ENCODE data around the gene ENTR1.
A peak's percentile ranks its signal among the peaks of the same experiment; 100 is the strongest.

Gene ENTR1

GRCh38 chr9:136392538-136393449 lies 17.6 kb downstream of the ENTR1 start:
- Histone ChIP-seq H3K36me3 (ENCODE audit: control insufficient read depth in 2 of 2, insufficient read depth in 1 of 2, low read length in 2 of 2) (peaks cover 14 to 92% of the 10 kb centered on the region in 2 experiments), H3K27ac (ENCODE audit: extremely low read depth, low read depth, low read length) (no peak overlapping the region), H3K4me1 (ENCODE audit: control insufficient read depth, insufficient read depth, low read length) (no peaks in the 10 kb centered on the region), H3K4me3 (ENCODE audit: low read depth, low read length) (no peak overlapping the region), H3K9me3 (ENCODE audit: control insufficient read depth, insufficient read depth, low read depth, low read length) (no peaks in the 10 kb centered on the region)
- ChIA-PET POLR2A (interaction anchor here (1.1 to 1.3 kb wide), 4 partner anchors 15 to 39 kb away, joined by 3 to 5 read pairs (median 3); partner anchors contain the start of gene DNLZ), CTCF (interaction anchor here (1.1 to 5.1 kb wide), 3 partner anchors 9 to 279 kb away, joined by 4 to 23 read pairs (median 5); no protein-coding TSS in a partner anchor)
- TF ChIP-seq WT1 (tag by site-specific recombination; IDR thresholded peaks at IDR 0.05) (no peak), ZNF677 (tag by site-specific recombination; IDR thresholded peaks at IDR 0.05) (no peak), OVOL3 (tag by site-specific recombination; IDR thresholded peaks at IDR 0.05) (no peak), ZFP37 (tag by site-specific recombination; IDR thresholded peaks at IDR 0.05) (no peak), KLF1 (tag by site-specific recombination; IDR thresholded peaks at IDR 0.05) (peak; percentile 53), SP7 (tag by site-specific recombination; IDR thresholded peaks at IDR 0.05) (no peak), SCRT2 (tag by site-specific recombination; IDR thresholded peaks at IDR 0.05) (0 out of 2 replicates have a peak, but pooled peaks have one; percentile 1), GLIS2 (tag by site-specific recombination; IDR thresholded peaks at IDR 0.05) (0 out of 2 replicates have a peak, but pooled peaks have one; percentile 26), ZSCAN5A (tag by site-specific recombination; IDR thresholded peaks at IDR 0.05) (no peak), GLIS1 (tag by site-specific recombination; IDR thresholded peaks at IDR 0.05) (peak; percentile 62)

GRCh38 chr9:136391737-136392537 lies 18.5 kb downstream of the ENTR1 start:
- no peaks in the 10 kb centered on the region for H3K4me1 ChIP-seq (ENCODE audit: control insufficient read depth, insufficient read depth, low read length)
- H3K9me3 ChIP-seq (ENCODE audit: control insufficient read depth, insufficient read depth, low read depth, low read length): no peaks in the 10 kb centered on the region
- CTCF ChIA-PET: interaction anchor here (1.1 to 5.1 kb wide), 5 partner anchors 10 to 280 kb away, joined by 4 to 23 read pairs (median 5); partner anchors contain the start of gene DNLZ
- POLR2A ChIA-PET: interaction anchor here (1.2 to 1.3 kb wide), 3 partner anchors 14 to 62 kb away, joined by 3 to 5 read pairs (median 4); partner anchors contain the start of gene DNLZ
- no peak overlapping the region for H3K27ac ChIP-seq (ENCODE audit: extremely low read depth, low read depth, low read length)
- peaks cover 11 to 94% of the 10 kb centered on the region in 2 experiments for H3K36me3 ChIP-seq (ENCODE audit: control insufficient read depth in 2 of 2, insufficient read depth in 1 of 2, low read length in 2 of 2)
- no peak overlapping the region for H3K4me3 ChIP-seq (ENCODE audit: low read depth, low read length)
- no peak for TF ChIP-seq ZNF184 (tag by site-specific recombination; IDR thresholded peaks at IDR 0.05)
- TF ChIP-seq SCRT2 (tag by site-specific recombination; IDR thresholded peaks at IDR 0.05): peak; percentile 46; the same call in 1 of the 2 replicates

GRCh38 chr9:136389396-136389795 lies 21.0 kb downstream of the ENTR1 start:
- Histone ChIP-seq H3K4me3 (ENCODE audit: low read depth, low read length) (no peak overlapping the region), H3K9me3 (ENCODE audit: control insufficient read depth, insufficient read depth, low read depth, low read length) (no peaks in the 10 kb centered on the region), H3K36me3 (ENCODE audit: control insufficient read depth in 2 of 2, insufficient read depth in 1 of 2, low read length in 2 of 2) (peaks cover 16 to 92% of the 10 kb centered on the region in 2 experiments), H3K27ac (ENCODE audit: extremely low read depth, low read depth, low read length) (no peak overlapping the region), H3K4me1 (ENCODE audit: control insufficient read depth, insufficient read depth, low read length) (no peaks in the 10 kb centered on the region)
- TF ChIP-seq ZNF488 (tag by site-specific recombination; IDR thresholded peaks at IDR 0.05) (no peak), ZNF664 (tag by site-specific recombination; IDR thresholded peaks at IDR 0.05) (no peak), ZNF670 (tag by site-specific recombination; IDR thresholded peaks at IDR 0.05; ENCODE audit: low read depth) (no peak), KLF1 (tag by site-specific recombination; IDR thresholded peaks at IDR 0.05) (peak; percentile 86), ZBTB17 (tag by site-specific recombination; IDR thresholded peaks at IDR 0.05) (no peak), PRDM6 (tag by site-specific recombination; IDR thresholded peaks at IDR 0.05) (no peak)
- POLR2A ChIA-PET: interaction anchor here (0.6 to 2.0 kb wide), 5 partner anchors 8 to 266 kb away, joined by 3 to 8 read pairs (median 4); no protein-coding TSS in a partner anchor
- CTCF ChIA-PET: interaction anchor here (1.2 to 5.1 kb wide), 3 partner anchors 12 to 50 kb away, joined by 4 to 23 read pairs (median 8); partner anchors contain the start of gene DNLZ

Data from HEK293 (cell line).